HCT116 (cell line): ENCODE results near the gene PAQR8. TPM values are rescaled to one million over a fixed set of nuclear protein-coding genes. Genes with fewer than 3 reads are reported as not detected.

Experiments used
- ATAC-seq: fragments of 200-7000 bp; cut with Tn5 transposase; 2 replicates; pipeline ENCODE4 v1.9.1; 2020; ENCODE audit warnings: mild to moderate bottlenecking, moderate library complexity
- BruUV-seq: library from RNA; stranded (reverse); fragments of 400-500 nt; replicated peaks from 2 replicates; lab custom pipeline; 2021; lab: Mats Ljungman, UMichigan
- CTCF ChIA-PET: fragments of 300-600 bp; sonication (Branson Sonifier 250); formaldehyde crosslinking; loops from one replicate; lab custom pipeline; 2021; ENCODE audit warnings: antibody characterized with exemption; lab: Charles Lee
- POLR2A ChIA-PET: fragments of 300-600, 350-600 bp; sonication (Branson Sonifier 250); formaldehyde crosslinking; loops from one replicate; lab custom pipeline; 2021; ENCODE audit warnings: antibody characterized with exemption; lab: Charles Lee
- RAD21 ChIA-PET, 2 experiments: fragments of 300-600 bp; sonication (Branson Sonifier 250); formaldehyde crosslinking; loops; one replicate each; lab custom pipeline; 2023; ENCODE audit warnings: low total read pairs in 2 of 2; ENCODE audit not compliant: uncharacterized antibody in 2 of 2, unreplicated experiment in 2 of 2, low non-redundant PET in 1 of 2; lab: Charles Lee
- DNase-seq: peaks from one replicate; pipeline ENCODE4 v3.0.0-alpha.2; 2010; ENCODE audit warnings: low read depth, low spot score
- H2AFZ ChIP-seq: fragments of 200-600 bp; shearing (Covaris generic), sonication (generic); 2 replicates; pipeline ENCODE4 v1.6.1; 2017; ENCODE audit warnings: low read depth, mixed run types, mixed read lengths, antibody characterized with exemption, low read length; ENCODE audit not compliant: poor library complexity, severe bottlenecking
- H3K27ac ChIP-seq: 2 replicates; pipeline ENCODE4 v1.5.1; 2012; ENCODE audit warnings: low read depth, low read length
- H3K27me3 ChIP-seq: fragments of 200-600 bp; sonication (generic); 2 replicates; pipeline ENCODE4 v1.6.1; 2016; ENCODE audit warnings: mixed run types, low read length, mixed read lengths; ENCODE audit not compliant: insufficient read depth
- H3K36me3 ChIP-seq, 2 experiments: fragments of 200-500 bp in 1 of 2; fragments of 200-600 bp in 1 of 2; sonication (Bioruptor generic) in 1 of 2; sonication (generic) in 1 of 2; 2 replicates each; pipeline versions ENCODE4 v1.5.1 to v1.6.1; 2014 to 2016; ENCODE audit warnings: low read length in 2 of 2, inconsistent platforms in 1 of 2, mixed read lengths in 1 of 2, mixed run types in 1 of 2; ENCODE audit not compliant: insufficient read depth in 2 of 2, control insufficient read depth in 1 of 2
- H3K4me1 ChIP-seq, 2 experiments: fragments of 200-600 bp in 1 of 2; sonication (generic) in 1 of 2; 2 replicates each; pipeline versions ENCODE4 v1.5.1 to v1.6.1; 2012 to 2017; ENCODE audit warnings: low read length in 2 of 2, inconsistent platforms in 1 of 2, mild to moderate bottlenecking in 1 of 2, mixed read lengths in 1 of 2, mixed run types in 1 of 2, moderate library complexity in 1 of 2; ENCODE audit not compliant: insufficient read depth in 2 of 2, control insufficient read depth in 1 of 2
- H3K4me2 ChIP-seq: fragments of 200-600 bp; sonication (generic); 2 replicates; pipeline ENCODE4 v1.6.1; 2017; ENCODE audit warnings: mixed run types, low read length, mixed read lengths
- H3K4me3 ChIP-seq, 2 experiments: fragments of 200-600 bp in 1 of 2; sonication (generic) in 1 of 2; replicated peaks in 1 of 2; 2 replicates each; pipeline ENCODE4 v1.5.1; 2011 to 2016; ENCODE audit warnings: low read length in 2 of 2, control low read depth in 1 of 2, low read depth in 1 of 2, mild to moderate bottlenecking in 1 of 2, mixed read lengths in 1 of 2, mixed run types in 1 of 2
- H3K79me2 ChIP-seq: fragments of 200-600 bp; sonication (generic); 2 replicates; pipeline ENCODE4 v1.6.1; 2017; ENCODE audit warnings: mild to moderate bottlenecking, mixed run types, low read length, moderate library complexity, mixed read lengths; ENCODE audit not compliant: insufficient read depth
- H3K9ac ChIP-seq: fragments of 200-600 bp; sonication (generic); 2 replicates; pipeline ENCODE4 v1.6.1; 2016; ENCODE audit warnings: low read length, mixed read lengths
- H3K9me2 ChIP-seq: fragments of 200-600 bp; sonication (generic), shearing (Covaris generic); 2 replicates; pipeline ENCODE4 v1.6.1; 2017; ENCODE audit warnings: mixed run types, mild to moderate bottlenecking, moderate library complexity; ENCODE audit not compliant: insufficient read depth
- H3K9me3 ChIP-seq, 2 experiments: fragments of 200-500 bp in 1 of 2; fragments of 200-600 bp in 1 of 2; sonication (Bioruptor generic) in 1 of 2; sonication (generic) in 1 of 2; 2 replicates each; pipeline ENCODE4 v1.6.1; 2014 to 2017; ENCODE audit warnings: low read length in 2 of 2, mixed read lengths in 2 of 2, inconsistent platforms in 1 of 2, low read depth in 1 of 2, mild to moderate bottlenecking in 1 of 2, mixed run types in 1 of 2, moderate library complexity in 1 of 2; ENCODE audit not compliant: control insufficient read depth in 1 of 2, insufficient read depth in 1 of 2
- H4K20me1 ChIP-seq: fragments of 200-600 bp; sonication (generic), shearing (Covaris generic); 2 replicates; pipeline ENCODE4 v1.6.1; 2017; ENCODE audit warnings: mixed run types, mild to moderate bottlenecking, moderate library complexity; ENCODE audit not compliant: insufficient read depth
- CBX3 ChIP-seq: IDR thresholded peaks from 2 replicates; pipeline ENCODE4 v1.6.1; 2012; ENCODE audit warnings: low read depth
- EGR1 ChIP-seq: IDR thresholded peaks from 2 replicates; pipeline ENCODE4 v1.6.1; 2012; ENCODE audit warnings: low read depth
- ELF1 ChIP-seq: IDR thresholded peaks from 2 replicates; pipeline ENCODE4 v1.6.1; 2012; ENCODE audit warnings: low read depth, borderline replicate concordance
- JUND ChIP-seq: IDR thresholded peaks from 2 replicates; pipeline ENCODE4 v1.6.1; 2012
- RAD21 ChIP-seq: IDR thresholded peaks from 2 replicates; pipeline ENCODE4 v1.6.1; 2012; ENCODE audit warnings: low read depth, mild to moderate bottlenecking
- SIN3A ChIP-seq: IDR thresholded peaks from 2 replicates; pipeline ENCODE4 v1.6.1; 2012; ENCODE audit warnings: low read depth
- SP1 ChIP-seq: IDR thresholded peaks from 2 replicates; pipeline ENCODE4 v1.6.1; 2012; ENCODE audit warnings: low read depth
- intact Hi-C: fragments of 100-400 bp; cut with micrococcal nuclease; formaldehyde crosslinking; loops from 2 replicates; pipeline ENCODE4 v1.10.0; 2022
- total RNA-seq: library from RNA; stranded (reverse); gene quantifications from one replicate; pipeline ENCODE4 v1.2.1, GENCODE V29; 2021; ENCODE audit not compliant: unreplicated experiment
- TF ChIP-seq, protein P1 (sequence below): IDR thresholded peaks from 2 replicates; pipeline ENCODE4 v1.6.1; 2012
- TF ChIP-seq, protein P2 (sequence below): IDR thresholded peaks from 2 replicates; pipeline ENCODE4 v1.6.1; 2012; ENCODE audit warnings: low read depth
- TF ChIP-seq, protein P3 (sequence below): IDR thresholded peaks from 2 replicates; pipeline ENCODE4 v1.6.1; 2011; ENCODE audit warnings: mild to moderate bottlenecking, low read length, moderate library complexity; ENCODE audit not compliant: insufficient replicate concordance; ENCODE audit errors: extremely low read depth

Gene PAQR8
- total RNA-seq, 1 experiment from 2014 or later, result 5.9 TPM

DNA sequence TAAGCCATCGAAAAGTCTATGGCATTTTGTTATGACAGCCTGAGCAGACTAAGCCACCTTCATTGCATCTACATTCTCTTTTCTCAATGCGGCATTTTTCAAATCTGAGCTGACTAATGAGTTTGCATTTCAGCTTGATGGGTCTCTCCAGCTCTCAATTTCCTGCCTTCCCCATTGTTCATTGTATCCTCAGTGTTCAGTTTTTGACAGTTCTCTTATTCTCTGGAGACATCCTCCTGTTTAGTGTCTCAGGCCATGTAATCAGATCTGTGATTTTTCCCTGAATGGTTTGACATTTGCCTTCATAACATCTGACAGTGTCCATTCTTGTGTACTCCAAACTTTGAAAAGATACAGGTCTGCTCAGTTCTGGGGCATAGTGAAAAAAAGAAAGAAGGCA, 49.5 kb upstream of the PAQR8 start:
- Histone ChIP-seq H3K27me3 (no peaks in the 10 kb centered on the region), H3K4me2 (no peak overlapping the region), H2AFZ (no peak overlapping the region), H3K4me1 (no peaks in the 10 kb centered on the region), H3K9me3 (no peaks in the 10 kb centered on the region), H4K20me1 (no peaks in the 10 kb centered on the region), H3K9me2 (no peaks in the 10 kb centered on the region), H3K27ac (no peak overlapping the region), H3K79me2 (no peaks in the 10 kb centered on the region), H3K9ac (no peak overlapping the region), H3K4me3 (no peak overlapping the region), H3K36me3 (no peaks in the 10 kb centered on the region)
- TF ChIP-seq RAD21, result no peak
- intact Hi-C loops, result no loop called here
- no peak for ATAC-seq
- CTCF ChIA-PET, result no interaction called here
- BruUV-seq, result no TSS peak
- RAD21 ChIA-PET, result no interaction called here
- POLR2A ChIA-PET, result no interaction called here
- DNase-seq, result no peak

DNA sequence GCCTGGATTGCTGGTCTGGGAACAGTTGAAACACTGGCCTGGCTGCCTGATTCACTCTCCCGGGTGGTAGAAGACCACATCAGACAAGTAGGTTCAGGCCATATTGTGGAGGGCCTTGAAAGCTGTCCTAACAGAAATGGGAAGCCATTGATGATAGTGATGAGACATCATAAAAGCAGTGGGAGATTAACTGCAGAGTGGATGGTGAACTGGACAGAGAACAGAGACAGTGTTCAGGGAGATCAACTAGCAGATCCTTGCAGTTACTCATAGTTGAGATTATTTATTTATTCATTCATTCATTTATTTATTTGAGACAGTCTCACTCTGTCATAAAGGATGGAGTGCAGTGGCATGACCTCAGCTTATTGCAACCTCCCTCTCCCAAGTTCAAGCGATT, 47.2 kb upstream of the PAQR8 start:
- RAD21 ChIA-PET, result no interaction called here
- no peak overlapping the region for H3K27ac ChIP-seq
- no peaks in the 10 kb centered on the region for H3K27me3 ChIP-seq
- DNase-seq (no peak), ATAC-seq (no peak)
- H3K9ac ChIP-seq, result no peak overlapping the region
- no TSS peak for BruUV-seq
- CTCF ChIA-PET, result no interaction called here
- H2AFZ ChIP-seq, result no peak overlapping the region
- H3K4me2 ChIP-seq, result no peak overlapping the region
- POLR2A ChIA-PET, result no interaction called here
- TF ChIP-seq, protein P1, sequence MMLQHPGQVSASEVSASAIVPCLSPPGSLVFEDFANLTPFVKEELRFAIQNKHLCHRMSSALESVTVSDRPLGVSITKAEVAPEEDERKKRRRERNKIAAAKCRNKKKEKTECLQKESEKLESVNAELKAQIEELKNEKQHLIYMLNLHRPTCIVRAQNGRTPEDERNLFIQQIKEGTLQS, result no peak
- no peak for TF ChIP-seq EGR1
- TF ChIP-seq, protein P2, sequence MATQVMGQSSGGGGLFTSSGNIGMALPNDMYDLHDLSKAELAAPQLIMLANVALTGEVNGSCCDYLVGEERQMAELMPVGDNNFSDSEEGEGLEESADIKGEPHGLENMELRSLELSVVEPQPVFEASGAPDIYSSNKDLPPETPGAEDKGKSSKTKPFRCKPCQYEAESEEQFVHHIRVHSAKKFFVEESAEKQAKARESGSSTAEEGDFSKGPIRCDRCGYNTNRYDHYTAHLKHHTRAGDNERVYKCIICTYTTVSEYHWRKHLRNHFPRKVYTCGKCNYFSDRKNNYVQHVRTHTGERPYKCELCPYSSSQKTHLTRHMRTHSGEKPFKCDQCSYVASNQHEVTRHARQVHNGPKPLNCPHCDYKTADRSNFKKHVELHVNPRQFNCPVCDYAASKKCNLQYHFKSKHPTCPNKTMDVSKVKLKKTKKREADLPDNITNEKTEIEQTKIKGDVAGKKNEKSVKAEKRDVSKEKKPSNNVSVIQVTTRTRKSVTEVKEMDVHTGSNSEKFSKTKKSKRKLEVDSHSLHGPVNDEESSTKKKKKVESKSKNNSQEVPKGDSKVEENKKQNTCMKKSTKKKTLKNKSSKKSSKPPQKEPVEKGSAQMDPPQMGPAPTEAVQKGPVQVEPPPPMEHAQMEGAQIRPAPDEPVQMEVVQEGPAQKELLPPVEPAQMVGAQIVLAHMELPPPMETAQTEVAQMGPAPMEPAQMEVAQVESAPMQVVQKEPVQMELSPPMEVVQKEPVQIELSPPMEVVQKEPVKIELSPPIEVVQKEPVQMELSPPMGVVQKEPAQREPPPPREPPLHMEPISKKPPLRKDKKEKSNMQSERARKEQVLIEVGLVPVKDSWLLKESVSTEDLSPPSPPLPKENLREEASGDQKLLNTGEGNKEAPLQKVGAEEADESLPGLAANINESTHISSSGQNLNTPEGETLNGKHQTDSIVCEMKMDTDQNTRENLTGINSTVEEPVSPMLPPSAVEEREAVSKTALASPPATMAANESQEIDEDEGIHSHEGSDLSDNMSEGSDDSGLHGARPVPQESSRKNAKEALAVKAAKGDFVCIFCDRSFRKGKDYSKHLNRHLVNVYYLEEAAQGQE, result no peak
- TF ChIP-seq CBX3, result no peak
- TF ChIP-seq SP1, result no peak
- TF ChIP-seq, protein P3, sequence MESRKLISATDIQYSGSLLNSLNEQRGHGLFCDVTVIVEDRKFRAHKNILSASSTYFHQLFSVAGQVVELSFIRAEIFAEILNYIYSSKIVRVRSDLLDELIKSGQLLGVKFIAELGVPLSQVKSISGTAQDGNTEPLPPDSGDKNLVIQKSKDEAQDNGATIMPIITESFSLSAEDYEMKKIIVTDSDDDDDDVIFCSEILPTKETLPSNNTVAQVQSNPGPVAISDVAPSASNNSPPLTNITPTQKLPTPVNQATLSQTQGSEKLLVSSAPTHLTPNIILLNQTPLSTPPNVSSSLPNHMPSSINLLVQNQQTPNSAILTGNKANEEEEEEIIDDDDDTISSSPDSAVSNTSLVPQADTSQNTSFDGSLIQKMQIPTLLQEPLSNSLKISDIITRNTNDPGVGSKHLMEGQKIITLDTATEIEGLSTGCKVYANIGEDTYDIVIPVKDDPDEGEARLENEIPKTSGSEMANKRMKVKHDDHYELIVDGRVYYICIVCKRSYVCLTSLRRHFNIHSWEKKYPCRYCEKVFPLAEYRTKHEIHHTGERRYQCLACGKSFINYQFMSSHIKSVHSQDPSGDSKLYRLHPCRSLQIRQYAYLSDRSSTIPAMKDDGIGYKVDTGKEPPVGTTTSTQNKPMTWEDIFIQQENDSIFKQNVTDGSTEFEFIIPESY, result no peak
- TF ChIP-seq SIN3A, result no peak
- TF ChIP-seq ELF1, result no peak
- no peak for TF ChIP-seq JUND
- no peak overlapping the region for H3K4me3 ChIP-seq
- H3K36me3 ChIP-seq, result no peaks in the 10 kb centered on the region
- H3K79me2 ChIP-seq, result no peaks in the 10 kb centered on the region
- H3K9me2 ChIP-seq, result no peaks in the 10 kb centered on the region
- H4K20me1 ChIP-seq, result no peaks in the 10 kb centered on the region
- no peaks in the 10 kb centered on the region for H3K9me3 ChIP-seq
- H3K4me1 ChIP-seq, result peaks cover 0 to 6% of the 10 kb centered on the region in 2 experiments; a peak in 1 of 4 replicates
- intact Hi-C loops, result no loop called here
